ENCODE results near the gene IFITM5.
"Not testable (repeated sequence)": the region's sequence is repeated elsewhere in the genome, so short reads cannot be mapped to it uniquely, and the experiment has no call there.

DNA sequence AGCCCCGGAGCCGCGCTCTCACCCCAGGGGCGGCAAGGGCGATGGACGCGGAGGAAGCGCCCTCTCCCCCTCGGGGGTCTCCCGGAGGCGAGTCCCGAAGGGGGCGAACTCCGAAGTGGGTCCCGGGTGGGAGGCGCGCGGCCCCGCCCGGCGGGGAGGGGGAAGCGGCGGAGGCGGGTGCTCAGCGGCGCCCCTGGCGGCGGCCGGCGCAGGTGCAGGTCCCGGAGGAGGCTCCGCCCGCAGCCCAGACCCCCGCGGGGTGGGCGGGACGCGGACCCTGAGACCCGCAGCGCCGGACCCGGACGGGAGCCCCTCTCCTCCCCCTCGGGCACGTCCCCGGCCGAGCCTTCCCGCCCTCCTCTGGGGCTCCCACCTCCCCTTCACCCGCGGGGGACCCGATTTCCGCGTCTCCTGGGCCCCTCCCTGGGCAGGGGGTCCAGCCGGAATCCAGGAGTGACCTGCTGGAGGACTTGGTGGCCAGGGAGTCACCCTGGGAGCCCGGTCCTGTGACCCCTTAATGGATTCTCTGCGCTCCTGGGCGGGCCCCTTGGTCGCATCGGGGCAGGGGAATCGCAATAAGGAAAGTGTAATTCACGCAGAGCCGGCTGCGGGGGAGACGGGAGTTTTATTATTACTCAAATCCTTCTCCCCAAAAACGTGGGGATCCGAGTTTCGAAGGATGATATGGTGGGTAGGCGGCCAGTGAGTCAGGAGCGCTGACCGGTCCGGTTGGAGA lies 11.9 kb upstream of the IFITM5 start:
- not testable (repeated sequence) for TF ChIP-seq EZH2phosphoT487 (IDR thresholded peaks at IDR 0.05; ENCODE audit: borderline replicate concordance, low read length); CTCF (IDR thresholded peaks at IDR 0.05; ENCODE audit: low read depth, low read length, poor library complexity, severe bottlenecking)

Data from DOHH2 (cell line).